ENCODE results near the gene ZC3H11A.

Gene ZC3H11A

DNA sequence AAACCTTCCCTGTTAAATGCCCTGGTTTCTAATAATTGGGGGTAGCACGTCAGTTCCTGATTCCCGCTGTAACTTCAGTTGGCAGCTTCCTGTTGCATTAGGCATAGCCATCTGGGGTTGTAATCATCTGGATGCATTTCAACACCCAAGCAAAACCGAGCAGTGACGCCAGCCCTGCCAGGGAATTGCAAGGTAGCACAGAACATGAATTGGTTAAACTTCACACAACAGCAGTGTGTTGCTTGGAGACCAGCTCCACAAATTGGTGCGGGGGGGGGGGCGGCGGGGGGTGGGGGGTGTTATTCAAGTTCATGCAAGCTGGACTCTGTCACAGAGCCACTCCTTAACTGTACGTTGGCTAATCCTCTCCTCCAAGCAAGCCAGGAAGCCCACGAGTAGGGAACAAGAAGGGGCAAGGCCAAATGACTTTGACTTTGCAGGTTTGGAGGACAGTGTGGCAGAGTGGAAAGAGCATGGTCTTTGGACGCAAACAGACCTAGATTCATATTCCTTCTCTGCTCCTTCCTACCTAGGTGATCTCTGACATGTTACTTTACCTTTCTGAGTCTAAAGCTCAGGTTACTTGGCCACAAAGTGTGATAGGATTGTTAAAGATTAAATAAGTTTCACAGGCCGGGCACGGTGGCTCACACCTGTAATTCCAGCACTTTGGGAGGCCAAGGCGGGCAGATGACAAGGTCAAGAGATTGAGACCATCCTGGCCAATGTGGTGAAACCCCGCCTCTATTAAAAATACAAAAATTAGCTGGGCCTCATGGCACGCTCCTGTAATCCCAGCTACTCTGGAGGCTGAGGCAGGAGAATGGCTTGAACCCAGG is 25.7 kb upstream of the ZC3H11A start:
- DNase-seq (ENCODE audit: low read depth, low spot score), result peak; percentile 70
- H3K4me3 ChIP-seq (ENCODE audit: low read depth, low read length), result no peak overlapping the region
- TF ChIP-seq, protein P1, sequence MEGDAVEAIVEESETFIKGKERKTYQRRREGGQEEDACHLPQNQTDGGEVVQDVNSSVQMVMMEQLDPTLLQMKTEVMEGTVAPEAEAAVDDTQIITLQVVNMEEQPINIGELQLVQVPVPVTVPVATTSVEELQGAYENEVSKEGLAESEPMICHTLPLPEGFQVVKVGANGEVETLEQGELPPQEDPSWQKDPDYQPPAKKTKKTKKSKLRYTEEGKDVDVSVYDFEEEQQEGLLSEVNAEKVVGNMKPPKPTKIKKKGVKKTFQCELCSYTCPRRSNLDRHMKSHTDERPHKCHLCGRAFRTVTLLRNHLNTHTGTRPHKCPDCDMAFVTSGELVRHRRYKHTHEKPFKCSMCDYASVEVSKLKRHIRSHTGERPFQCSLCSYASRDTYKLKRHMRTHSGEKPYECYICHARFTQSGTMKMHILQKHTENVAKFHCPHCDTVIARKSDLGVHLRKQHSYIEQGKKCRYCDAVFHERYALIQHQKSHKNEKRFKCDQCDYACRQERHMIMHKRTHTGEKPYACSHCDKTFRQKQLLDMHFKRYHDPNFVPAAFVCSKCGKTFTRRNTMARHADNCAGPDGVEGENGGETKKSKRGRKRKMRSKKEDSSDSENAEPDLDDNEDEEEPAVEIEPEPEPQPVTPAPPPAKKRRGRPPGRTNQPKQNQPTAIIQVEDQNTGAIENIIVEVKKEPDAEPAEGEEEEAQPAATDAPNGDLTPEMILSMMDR (IDR thresholded peaks at IDR 0.05; ENCODE audit: insufficient read depth, low read length, missing control alignments), result no peak
- ChIA-PET POLR2A (no interaction called here), CTCF (interaction anchor here (0.6 kb wide), 1 partner anchor 12 kb away, joined by 3 read pairs; no protein-coding TSS in a partner anchor)

DNA sequence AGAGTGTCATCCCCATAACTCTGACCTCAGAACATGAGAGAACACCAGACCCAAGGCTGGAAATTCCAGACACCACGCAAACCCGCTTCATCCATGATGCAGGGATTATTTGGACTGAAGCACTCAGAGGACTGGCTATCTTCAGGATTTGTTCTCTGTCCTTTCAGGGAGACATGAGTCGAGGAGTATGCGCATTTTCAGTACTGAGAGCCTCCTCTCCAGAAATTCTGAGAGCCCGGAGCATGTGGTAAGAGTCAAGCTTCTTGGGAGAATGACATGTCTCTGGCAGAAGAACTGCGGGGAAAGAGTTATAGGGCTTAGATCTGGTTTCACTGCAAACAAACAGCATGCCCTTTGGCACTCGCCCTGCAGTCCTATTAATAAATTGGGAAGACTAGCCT is 23.5 kb upstream of the ZC3H11A start:
- H3K4me3 ChIP-seq (ENCODE audit: low read depth, low read length), result no peak overlapping the region
- CTCF ChIA-PET, result no interaction called here
- DNase-seq (ENCODE audit: low read depth, low spot score), result no peak
- TF ChIP-seq, protein P1 (IDR thresholded peaks at IDR 0.05; ENCODE audit: insufficient read depth, low read length, missing control alignments), result no peak
- POLR2A ChIA-PET, result no interaction called here

DNA sequence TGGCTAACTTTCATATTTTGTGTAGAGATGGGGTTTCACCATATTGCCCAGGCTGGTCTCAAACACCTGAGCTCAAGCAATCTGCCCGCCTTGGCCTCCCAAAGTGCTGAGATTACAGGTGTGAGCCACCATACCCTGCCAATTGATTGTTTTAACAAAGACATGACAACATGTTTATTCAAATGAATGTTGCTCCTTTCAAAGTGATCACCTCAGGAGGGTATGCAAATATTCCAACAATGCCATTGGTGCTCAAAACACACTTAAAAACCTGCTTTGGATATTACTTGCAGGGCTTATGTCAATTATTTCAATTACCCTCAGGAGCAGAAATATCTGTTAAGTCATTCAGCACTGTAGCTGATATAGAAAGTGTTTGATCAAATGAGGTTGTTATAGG is 22.6 kb upstream of the ZC3H11A start:
- H3K4me3 ChIP-seq (ENCODE audit: low read depth, low read length), result no peak overlapping the region
- TF ChIP-seq, protein P1 (IDR thresholded peaks at IDR 0.05; ENCODE audit: insufficient read depth, low read length, missing control alignments), result no peak
- ChIA-PET POLR2A (no interaction called here), CTCF (no interaction called here)
- no peak for DNase-seq (ENCODE audit: low read depth, low spot score)

DNA sequence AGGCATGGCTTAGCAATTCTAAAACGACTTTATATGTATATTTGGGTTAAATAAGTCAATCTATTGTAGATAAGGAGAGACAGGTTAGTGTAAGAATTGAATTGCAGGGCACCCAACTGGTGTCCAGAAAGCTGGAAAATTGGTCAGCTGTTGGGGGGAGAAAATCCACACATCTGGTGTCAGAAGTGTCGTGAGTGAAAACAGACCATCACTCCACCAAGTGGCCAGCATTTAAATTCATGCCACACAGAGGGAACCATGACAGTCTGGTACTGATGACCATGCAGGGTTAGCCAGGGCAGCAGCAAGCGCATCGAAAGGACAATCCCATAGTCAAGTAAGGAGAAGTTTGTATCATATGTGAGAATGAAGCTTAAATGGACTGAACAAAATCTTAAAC is 18.8 kb upstream of the ZC3H11A start:
- POLR2A ChIA-PET, result interaction anchor here (0.6 kb wide), 1 partner anchor 599 kb away, joined by 3 read pairs; no protein-coding TSS in a partner anchor
- DNase-seq (ENCODE audit: low read depth, low spot score), result no peak
- TF ChIP-seq, protein P1 (IDR thresholded peaks at IDR 0.05; ENCODE audit: insufficient read depth, low read length, missing control alignments), result peak; percentile 12
- no peak overlapping the region for H3K4me3 ChIP-seq (ENCODE audit: low read depth, low read length)
- CTCF ChIA-PET, result interaction anchor here (1.2 to 2.0 kb wide), 3 partner anchors 9 to 436 kb away, joined by 4 to 7 read pairs (median 7); no protein-coding TSS in a partner anchor

DNA sequence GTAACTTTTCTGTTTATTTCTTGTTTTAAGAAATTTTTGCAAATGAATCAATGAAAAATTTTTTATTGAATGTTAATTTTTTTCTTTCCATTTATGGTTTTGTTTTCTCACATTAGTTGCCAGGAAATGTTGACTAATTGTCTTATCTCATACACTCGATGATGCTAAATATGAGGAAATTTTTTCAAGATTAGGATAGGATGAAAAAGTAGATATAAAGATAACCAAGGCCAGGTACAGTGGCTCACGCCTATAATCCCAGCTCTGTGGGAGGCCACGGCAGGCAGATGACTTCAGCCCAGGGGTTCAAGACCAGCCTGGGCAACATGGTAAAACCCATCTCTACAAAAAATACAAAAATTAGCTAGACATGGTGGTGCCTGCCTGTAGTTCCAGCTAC is 17.8 kb upstream of the ZC3H11A start:
- no peak overlapping the region for H3K4me3 ChIP-seq (ENCODE audit: low read depth, low read length)
- TF ChIP-seq, protein P1 (IDR thresholded peaks at IDR 0.05; ENCODE audit: insufficient read depth, low read length, missing control alignments), result no peak
- CTCF ChIA-PET, result interaction anchor here (1.2 to 1.4 kb wide), 2 partner anchors 8 to 437 kb away, joined by 4 to 7 read pairs; no protein-coding TSS in a partner anchor
- POLR2A ChIA-PET, result no interaction called here
- no peak for DNase-seq (ENCODE audit: low read depth, low spot score)

GRCh38 chr1:203778146-203778545 is 17.3 kb upstream of the ZC3H11A start:
- TF ChIP-seq, protein P1 (IDR thresholded peaks at IDR 0.05; ENCODE audit: insufficient read depth, low read length, missing control alignments), result no peak
- no peak overlapping the region for H3K4me3 ChIP-seq (ENCODE audit: low read depth, low read length)
- POLR2A ChIA-PET, result no interaction called here
- CTCF ChIA-PET, result no interaction called here
- DNase-seq (ENCODE audit: low read depth, low spot score), result no peak

Measured in AG04449 (cell line).